GM12865 (cell line): ENCODE measurements around the gene TSKS.

Experiments
- DNase-seq: peaks from one replicate; pipeline ENCODE4 v3.0.0; 2010; ENCODE audit warnings: low read depth
- H3K4me3 ChIP-seq: 2 replicates; pipeline ENCODE4 v1.5.1; 2011; ENCODE audit warnings: mild to moderate bottlenecking, low read depth, low read length, control low read depth
- CTCF ChIP-seq: IDR thresholded peaks from 2 replicates; pipeline ENCODE4 v1.5.1; 2011; ENCODE audit warnings: low read length, control low read depth, low read depth, inconsistent platforms; ENCODE audit not compliant: insufficient read depth; ENCODE audit errors: missing control alignments

TSKS gene

GRCh38 chr19:49763230-49763629 lies at the start of gene TSKS:
Gene TSKS (minus strand): TSS chr19:49763306. CDS start chr19:49763247, 59 bp downstream.
- no peak for TF ChIP-seq CTCF
- H3K4me3 ChIP-seq: no peak within 1 kb of the TSS
- no peak for DNase-seq

DNA sequence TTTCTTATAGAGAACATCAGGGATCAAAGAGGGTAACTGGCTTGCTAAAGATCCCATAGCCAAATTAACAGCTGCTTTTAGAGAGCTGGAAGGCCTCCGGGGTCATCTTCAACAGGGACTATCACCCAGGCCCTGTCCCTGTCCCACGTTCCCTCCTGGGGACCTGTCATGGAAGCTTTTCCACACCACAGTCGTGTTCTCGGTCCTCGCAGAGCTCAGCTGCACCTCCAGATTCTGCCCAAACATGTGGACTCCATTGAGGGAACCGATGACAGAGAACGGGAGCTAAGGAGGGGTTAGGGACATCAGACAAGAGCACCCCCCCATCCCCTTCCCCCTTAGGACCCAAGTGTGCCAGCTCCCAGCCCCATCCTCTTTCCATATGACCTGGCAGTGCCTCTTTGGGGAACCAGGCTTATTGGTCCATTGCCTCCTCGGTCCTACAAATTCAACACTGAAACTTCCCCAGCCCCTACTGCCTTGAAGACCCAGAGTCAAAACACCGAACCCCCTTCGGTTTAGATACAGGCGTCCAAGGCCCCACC lies 49.4 kb upstream of the TSKS start:
- DNase-seq: no peak
- no peak for TF ChIP-seq CTCF
- H3K4me3 ChIP-seq: peak overlapping the region; percentile 82

- TF ChIP-seq CTCF: no peak
Measured at GRCh38 chr19:49811328-49811727, 48.2 kb upstream of the TSKS start.

GRCh38 chr19:49809941-49810389 lies 46.9 kb upstream of the TSKS start:
- no peak overlapping the region for H3K4me3 ChIP-seq
- no peak for TF ChIP-seq CTCF
- DNase-seq: no peak

More at GRCh38 chr19:49811328-49811727, 48.2 kb upstream of the TSKS start:
- H3K4me3 ChIP-seq: no peak overlapping the region
- DNase-seq: no peak

- H3K4me3 ChIP-seq: peak overlapping the region; percentile 54
- peak; percentile 33 for DNase-seq
- no peak for TF ChIP-seq CTCF
Measured at GRCh38 chr19:49809160-49809940, 46.2 kb upstream of the TSKS start.

DNA sequence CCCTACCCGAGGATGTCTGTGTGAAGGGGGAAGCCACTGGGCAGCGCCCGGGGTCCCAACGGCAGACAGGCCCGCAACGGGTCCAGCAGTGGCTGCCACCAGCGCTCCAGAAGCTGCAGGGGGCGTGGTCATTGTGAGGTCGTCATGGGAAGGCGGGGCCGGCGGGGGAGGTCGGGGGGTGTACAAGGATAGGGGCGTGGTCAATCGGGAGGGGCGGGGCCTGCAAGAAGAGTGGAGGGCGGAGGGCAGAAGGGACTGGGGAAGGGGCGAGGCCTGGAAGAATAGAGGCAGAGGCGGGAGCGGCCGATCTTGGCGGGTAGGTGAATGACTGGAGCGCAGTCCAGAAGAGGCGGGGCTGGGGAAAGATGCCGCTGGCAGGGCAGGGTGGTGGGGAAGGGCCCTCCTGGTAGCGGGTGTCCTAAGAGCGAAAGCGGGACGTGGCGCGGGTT lies 45.6 kb upstream of the TSKS start:
- DNase-seq: peak; percentile 87
- H3K4me3 ChIP-seq: peak overlapping the region; percentile 54
- TF ChIP-seq CTCF: no peak
